GM20000 (cell line): Measurements from ENCODE around the gene RFC1.
"Not testable (repeated sequence)": the region's sequence is repeated elsewhere in the genome, so short reads cannot be mapped to it uniquely, and the experiment has no call there.

Source experiments
- DNase-seq: peaks from one replicate; pipeline ENCODE4 v3.0.0; 2012; ENCODE audit warnings: low spot score
- CTCF ChIP-seq: IDR thresholded peaks from 2 replicates; pipeline ENCODE4 v1.5.1; 2012; ENCODE audit warnings: mild to moderate bottlenecking, control low read depth; ENCODE audit errors: extremely low read depth, missing control alignments

Gene RFC1

GRCh38 chr4:39279416-39279815 is 86.7 kb downstream of the RFC1 start:
- no peak for DNase-seq

GRCh38 chr4:39278476-39278875 is 87.7 kb downstream of the RFC1 start:
- DNase-seq = no peak
- no peak for TF ChIP-seq CTCF

More at GRCh38 chr4:39279416-39279815, 86.7 kb downstream of the RFC1 start:
- TF ChIP-seq CTCF = no peak

- DNase-seq = not testable (repeated sequence)
These were observed 88.5 kb downstream of the RFC1 start for GRCh38 chr4:39277661-39278060.

- no peak for DNase-seq
- no peak for TF ChIP-seq CTCF
These were observed 91.7 kb downstream of the RFC1 start for GRCh38 chr4:39274503-39274902.

GRCh38 chr4:39263895-39264294 is 102.3 kb downstream of the RFC1 start:
- TF ChIP-seq CTCF = no peak
- no peak for DNase-seq

- no peak for DNase-seq
- TF ChIP-seq CTCF = no peak
These were observed 106.4 kb downstream of the RFC1 start for GRCh38 chr4:39259571-39260330.

- no peak for DNase-seq
- TF ChIP-seq CTCF = no peak
These were observed 109.7 kb downstream of the RFC1 start for GRCh38 chr4:39256436-39256835.

GRCh38 chr4:39255871-39256270 is 110.3 kb downstream of the RFC1 start:
- no peak for TF ChIP-seq CTCF

More at GRCh38 chr4:39255871-39256270, 110.3 kb downstream of the RFC1 start:
- DNase-seq = no peak
